ENCODE results near the gene MESP1. TPM values are rescaled to one million over a fixed set of nuclear protein-coding genes. Genes with fewer than 3 reads are reported as not detected.

Gene MESP1
- total and polyA plus RNA-seq, 2 experiments from 2014 or later, result 0.63 TPM; not detected in 1

GRCh38 chr15:89745768-89746167 lies 5.3 kb downstream of the MESP1 start:
- Histone ChIP-seq H3K36me3 (ENCODE audit: low read depth) (no peaks in the 10 kb centered on the region), H2AFZ (no peak overlapping the region), H3K79me2 (ENCODE audit: insufficient read depth) (no peaks in the 10 kb centered on the region), H3K4me2 (ENCODE audit: unreplicated experiment) (no peak overlapping the region), H4K20me1 (ENCODE audit: insufficient read depth) (no peaks in the 10 kb centered on the region), H3F3A (ENCODE audit: insufficient read depth) (no peaks in the 10 kb centered on the region), H3K4me1 (ENCODE audit: insufficient read depth) (no peaks in the 10 kb centered on the region), H3K27me3 (replicated peaks; ENCODE audit: insufficient read depth) (peaks cover 11% of the 10 kb centered on the region; the same call in 1 of the 2 replicates), H3K9me3 (ENCODE audit: low read depth) (no peaks in the 10 kb centered on the region), H3K27ac (no peak overlapping the region), H3K9me2 (ENCODE audit: insufficient read depth) (no peaks in the 10 kb centered on the region), H3K4me3 (no peak overlapping the region), H3K9ac (no peak overlapping the region)
- no peak for DNase-seq
- in situ Hi-C loops (cut with MboI), result no loop called here
- WGBS, 2 experiments (ENCODE audit: low coverage in 1 of 2, low lambda C conversion rate in 2 of 2, missing lambda C conversion rate in 2 of 2), result 54% methylated on average over 1 of the region's 1 CpG; no CpG with 5 or more reads in 1 of the 2 experiments
- TF ChIP-seq EZH2 (IDR thresholded peaks at IDR 0.05; ENCODE audit: insufficient read depth, poor library complexity, severe bottlenecking), result no peak

DNA sequence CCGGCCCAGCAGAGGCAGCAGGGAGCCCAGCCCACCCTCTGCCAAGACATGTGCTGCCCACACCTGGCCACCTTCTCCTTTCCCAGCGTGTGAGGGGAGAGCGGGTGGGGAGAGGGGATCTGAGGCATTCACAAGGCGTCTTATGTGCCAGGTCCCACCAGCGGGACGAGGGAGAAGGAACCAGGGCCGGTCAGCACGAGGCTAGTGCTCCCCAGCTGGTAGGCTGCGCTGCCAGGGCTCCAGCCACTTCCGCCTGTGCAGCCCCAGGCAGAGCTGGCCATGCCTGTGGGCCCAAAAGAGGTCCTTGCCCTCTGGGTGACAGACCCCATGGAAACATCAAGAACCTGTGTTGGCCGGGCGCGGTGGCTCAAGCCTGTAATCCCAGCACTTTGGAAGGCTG lies 5.9 kb downstream of the MESP1 start:
- no peak overlapping the region for H2AFZ ChIP-seq
- no peaks in the 10 kb centered on the region for H4K20me1 ChIP-seq (ENCODE audit: insufficient read depth)
- H3K27me3 ChIP-seq (replicated peaks; ENCODE audit: insufficient read depth), result peaks cover 11% of the 10 kb centered on the region; the same call in 1 of the 2 replicates
- H3K27ac ChIP-seq, result no peak overlapping the region
- WGBS, 2 experiments (ENCODE audit: low coverage in 1 of 2, low lambda C conversion rate in 2 of 2, missing lambda C conversion rate in 2 of 2), result 72 to 80% methylated on average over 10 to 13 of the region's 13 CpGs
- no peak overlapping the region for H3K9ac ChIP-seq
- no peaks in the 10 kb centered on the region for H3K4me1 ChIP-seq (ENCODE audit: insufficient read depth)
- no peak overlapping the region for H3K4me3 ChIP-seq
- no peak overlapping the region for H3K4me2 ChIP-seq (ENCODE audit: unreplicated experiment)
- no peaks in the 10 kb centered on the region for H3K9me3 ChIP-seq (ENCODE audit: low read depth)
- H3K9me2 ChIP-seq (ENCODE audit: insufficient read depth), result no peaks in the 10 kb centered on the region
- H3F3A ChIP-seq (ENCODE audit: insufficient read depth), result no peaks in the 10 kb centered on the region
- in situ Hi-C loops (cut with MboI), result no loop called here
- no peak for DNase-seq
- no peaks in the 10 kb centered on the region for H3K36me3 ChIP-seq (ENCODE audit: low read depth)
- H3K79me2 ChIP-seq (ENCODE audit: insufficient read depth), result no peaks in the 10 kb centered on the region
- TF ChIP-seq EZH2phosphoT487 (IDR thresholded peaks at IDR 0.05; ENCODE audit: insufficient read depth, low read depth), result no peak
- no peak for TF ChIP-seq EZH2 (IDR thresholded peaks at IDR 0.05; ENCODE audit: insufficient read depth, poor library complexity, severe bottlenecking)

- Histone ChIP-seq H3K9me2 (ENCODE audit: insufficient read depth) (no peaks in the 10 kb centered on the region), H3K79me2 (ENCODE audit: insufficient read depth) (no peaks in the 10 kb centered on the region), H3K4me1 (ENCODE audit: insufficient read depth) (no peaks in the 10 kb centered on the region), H3F3A (ENCODE audit: insufficient read depth) (no peaks in the 10 kb centered on the region), H3K4me3 (no peak overlapping the region), H3K36me3 (ENCODE audit: low read depth) (no peaks in the 10 kb centered on the region), H4K20me1 (ENCODE audit: insufficient read depth) (no peaks in the 10 kb centered on the region), H3K9me3 (ENCODE audit: low read depth) (no peaks in the 10 kb centered on the region), H2AFZ (no peak overlapping the region), H3K9ac (no peak overlapping the region), H3K4me2 (ENCODE audit: unreplicated experiment) (no peak overlapping the region), H3K27me3 (replicated peaks; ENCODE audit: insufficient read depth) (0 out of 2 replicates have a peak, but pooled peaks cover 5% of the 10 kb centered on the region), H3K27ac (no peak overlapping the region)
- in situ Hi-C loops (cut with MboI), result no loop called here
- 72 to 77% methylated on average over 6 to 8 of the region's 8 CpGs for WGBS, 2 experiments (ENCODE audit: low coverage in 1 of 2, low lambda C conversion rate in 2 of 2, missing lambda C conversion rate in 2 of 2)
- TF ChIP-seq EZH2phosphoT487 (IDR thresholded peaks at IDR 0.05; ENCODE audit: insufficient read depth, low read depth), result no peak
- TF ChIP-seq EZH2 (IDR thresholded peaks at IDR 0.05; ENCODE audit: insufficient read depth, poor library complexity, severe bottlenecking), result no peak
- no peak for DNase-seq
These were observed 7.5 kb downstream of the MESP1 start for GRCh38 chr15:89743594-89743993.

GRCh38 chr15:89743011-89743410 lies 8.0 kb downstream of the MESP1 start:
- Histone ChIP-seq H2AFZ (no peak overlapping the region), H3K4me2 (ENCODE audit: unreplicated experiment) (no peak overlapping the region), H3K9me3 (ENCODE audit: low read depth) (no peaks in the 10 kb centered on the region), H3F3A (ENCODE audit: insufficient read depth) (no peaks in the 10 kb centered on the region), H3K4me3 (no peak overlapping the region), H3K9ac (no peak overlapping the region), H3K79me2 (ENCODE audit: insufficient read depth) (no peaks in the 10 kb centered on the region), H3K36me3 (ENCODE audit: low read depth) (no peaks in the 10 kb centered on the region), H4K20me1 (ENCODE audit: insufficient read depth) (no peaks in the 10 kb centered on the region), H3K27me3 (replicated peaks; ENCODE audit: insufficient read depth) (no peaks in the 10 kb centered on the region), H3K4me1 (ENCODE audit: insufficient read depth) (no peaks in the 10 kb centered on the region), H3K27ac (no peak overlapping the region), H3K9me2 (ENCODE audit: insufficient read depth) (no peaks in the 10 kb centered on the region)
- WGBS, 2 experiments (ENCODE audit: low coverage in 1 of 2, low lambda C conversion rate in 2 of 2, missing lambda C conversion rate in 2 of 2), result 63 to 66% methylated on average over 8 of the region's 8 CpGs
- DNase-seq, result no peak
- in situ Hi-C loops (cut with MboI), result no loop called here
- TF ChIP-seq EZH2 (IDR thresholded peaks at IDR 0.05; ENCODE audit: insufficient read depth, poor library complexity, severe bottlenecking) (no peak), EZH2phosphoT487 (IDR thresholded peaks at IDR 0.05; ENCODE audit: insufficient read depth, low read depth) (no peak)

- Histone ChIP-seq H2AFZ (peak overlapping the region; percentile 72), H3K4me3 (no peak overlapping the region), H3K36me3 (ENCODE audit: low read depth) (no peaks in the 10 kb centered on the region), H3K4me1 (ENCODE audit: insufficient read depth) (no peaks in the 10 kb centered on the region), H3K9me2 (ENCODE audit: insufficient read depth) (no peaks in the 10 kb centered on the region), H3K9me3 (ENCODE audit: low read depth) (no peaks in the 10 kb centered on the region), H3K9ac (no peak overlapping the region), H4K20me1 (ENCODE audit: insufficient read depth) (no peaks in the 10 kb centered on the region), H3K27me3 (replicated peaks; ENCODE audit: insufficient read depth) (no peaks in the 10 kb centered on the region), H3K27ac (no peak overlapping the region), H3F3A (ENCODE audit: insufficient read depth) (no peaks in the 10 kb centered on the region), H3K79me2 (ENCODE audit: insufficient read depth) (no peaks in the 10 kb centered on the region), H3K4me2 (ENCODE audit: unreplicated experiment) (peak overlapping the region; percentile 30)
- in situ Hi-C loops (cut with MboI), result no loop called here
- DNase-seq, result peak; percentile 61
- no peak for TF ChIP-seq EZH2 (IDR thresholded peaks at IDR 0.05; ENCODE audit: insufficient read depth, poor library complexity, severe bottlenecking)
- no peak for TF ChIP-seq EZH2phosphoT487 (IDR thresholded peaks at IDR 0.05; ENCODE audit: insufficient read depth, low read depth)
- 8 to 11% methylated on average over 8 of the region's 8 CpGs for WGBS, 2 experiments (ENCODE audit: low coverage in 1 of 2, low lambda C conversion rate in 2 of 2, missing lambda C conversion rate in 2 of 2)
These were observed 10.9 kb downstream of the MESP1 start for GRCh38 chr15:89740137-89740536.
